CD4-positive, alpha-beta T cell treated with Interleukin-6 at 100 ng/mL for 8 hours (primary cell): ENCODE measurements around the gene PBRM1.

ENCODE experiments used
- DNase-seq: peaks from one replicate; pipeline ENCODE4 v3.0.0-alpha.2; 2020; ENCODE audit warnings: mixed read lengths, low spot score

Gene PBRM1

DNA sequence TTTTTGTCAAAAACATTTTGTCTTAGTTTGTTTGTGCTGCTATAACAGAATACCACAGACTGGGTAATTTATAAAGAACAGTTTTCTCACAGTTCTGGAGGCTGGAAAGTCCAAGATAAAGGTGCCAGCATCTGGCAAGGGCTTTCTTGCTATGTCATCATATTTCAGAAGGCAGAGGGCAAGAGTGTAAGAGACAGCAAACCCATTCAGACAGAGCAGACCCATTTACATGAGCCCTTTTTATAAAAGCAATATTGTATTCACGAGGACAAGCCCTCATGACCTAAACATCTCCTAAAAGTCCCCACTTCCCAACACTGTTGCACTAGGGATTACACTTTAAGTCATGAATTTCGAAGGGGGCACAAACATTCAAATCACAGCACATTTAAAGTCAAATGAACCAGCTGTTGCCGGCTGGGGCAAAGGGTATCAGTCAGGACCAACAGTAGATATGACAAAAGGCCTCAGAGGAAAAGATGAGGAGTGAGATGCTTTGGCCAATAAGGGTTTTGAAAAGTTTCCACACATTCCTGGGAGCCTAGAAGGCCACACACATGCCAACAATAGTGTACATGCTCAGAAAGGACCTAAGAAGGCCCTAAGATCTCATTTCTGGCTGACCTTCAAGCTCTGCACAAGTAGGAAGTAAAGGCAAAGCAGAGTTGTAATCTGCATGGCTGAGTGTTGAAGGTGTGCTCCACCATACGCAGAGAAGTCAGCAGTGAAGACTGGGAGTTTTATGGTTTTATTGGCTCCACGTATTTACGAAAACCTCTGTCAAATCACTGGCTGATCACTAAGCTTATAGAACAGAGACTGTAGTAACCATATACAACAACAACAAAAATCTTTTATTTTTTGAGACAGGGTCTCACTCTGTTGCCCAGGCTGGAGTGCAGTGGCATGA, 111.4 kb downstream of the PBRM1 start:
- no peak for DNase-seq

DNA sequence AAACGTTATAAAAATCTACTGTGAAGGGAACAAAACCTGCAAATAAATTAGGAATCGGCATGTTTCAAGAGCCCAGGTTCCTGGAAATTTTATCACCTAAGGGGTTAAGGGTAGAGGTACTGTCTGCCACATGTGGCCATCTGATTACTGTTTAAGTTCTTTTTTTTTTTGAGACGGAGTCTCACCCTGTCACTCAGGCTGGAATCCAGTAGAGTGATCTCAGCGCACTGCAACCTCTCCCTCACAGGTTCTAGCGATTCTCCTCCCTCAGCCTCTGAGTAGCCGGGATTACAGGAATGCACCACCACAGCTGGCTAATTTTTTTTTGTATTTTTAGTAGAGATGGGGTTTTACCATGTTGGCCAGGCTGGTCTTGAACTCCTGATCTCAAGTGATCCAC, 113.5 kb downstream of the PBRM1 start:
- DNase-seq = no peak

DNA sequence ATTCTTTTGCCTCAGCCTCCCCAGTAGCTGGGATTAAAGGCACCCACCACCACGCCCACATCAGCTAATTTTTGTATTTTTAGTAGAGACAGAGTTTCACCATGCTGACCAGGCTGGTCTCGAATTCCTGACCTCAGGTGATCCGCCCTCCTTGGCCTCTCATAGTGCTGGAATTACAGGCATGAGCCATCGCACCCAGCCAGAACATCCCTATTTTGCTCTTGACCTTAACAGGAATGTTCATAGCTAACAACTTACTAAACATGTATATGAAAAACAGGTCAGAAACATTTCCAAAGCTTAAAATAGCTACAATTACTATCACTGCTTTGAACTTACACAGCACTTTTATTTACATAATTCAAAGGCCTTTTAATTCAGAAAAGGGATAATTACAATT, 115.6 kb downstream of the PBRM1 start:
- DNase-seq = no peak

DNA sequence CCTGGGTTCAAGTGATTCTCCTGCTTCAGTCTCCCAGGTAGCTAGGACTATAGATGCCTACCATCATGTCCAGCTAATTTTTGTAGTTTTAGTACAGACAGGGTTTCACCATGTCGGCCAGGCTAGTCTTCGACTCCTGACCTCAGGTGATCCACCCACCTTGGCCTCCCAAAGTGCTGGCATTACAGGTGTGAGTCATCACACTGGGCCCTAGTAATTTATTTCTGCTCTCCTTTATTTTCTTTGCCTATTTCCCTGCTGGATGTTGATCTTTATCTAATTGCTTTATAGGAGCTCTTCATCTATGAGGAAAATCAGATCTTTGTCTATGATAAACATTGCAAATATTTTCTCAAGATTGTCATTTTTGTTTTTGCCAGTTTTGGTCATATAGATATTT, 117.6 kb downstream of the PBRM1 start:
- DNase-seq = no peak

DNA sequence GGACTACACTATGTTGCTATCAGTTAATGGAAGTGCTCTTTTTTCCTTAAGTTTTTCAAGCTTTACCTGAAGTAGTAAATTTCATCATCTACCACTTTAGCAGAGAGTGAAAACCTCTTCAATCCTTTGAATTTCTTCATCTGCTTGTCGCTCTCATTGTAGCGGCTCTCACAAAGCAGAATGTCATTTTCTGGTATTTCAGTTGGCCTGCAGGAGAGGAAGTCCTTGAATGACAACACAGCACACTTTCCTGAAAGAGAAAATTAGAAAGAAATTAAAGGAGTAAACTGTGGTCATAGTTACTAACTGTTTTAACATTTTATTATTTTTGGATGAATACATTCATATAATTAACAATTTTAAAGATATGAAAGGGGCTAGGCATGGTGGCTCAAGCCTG, 121.7 kb downstream of the PBRM1 start:
- no peak for DNase-seq

DNA sequence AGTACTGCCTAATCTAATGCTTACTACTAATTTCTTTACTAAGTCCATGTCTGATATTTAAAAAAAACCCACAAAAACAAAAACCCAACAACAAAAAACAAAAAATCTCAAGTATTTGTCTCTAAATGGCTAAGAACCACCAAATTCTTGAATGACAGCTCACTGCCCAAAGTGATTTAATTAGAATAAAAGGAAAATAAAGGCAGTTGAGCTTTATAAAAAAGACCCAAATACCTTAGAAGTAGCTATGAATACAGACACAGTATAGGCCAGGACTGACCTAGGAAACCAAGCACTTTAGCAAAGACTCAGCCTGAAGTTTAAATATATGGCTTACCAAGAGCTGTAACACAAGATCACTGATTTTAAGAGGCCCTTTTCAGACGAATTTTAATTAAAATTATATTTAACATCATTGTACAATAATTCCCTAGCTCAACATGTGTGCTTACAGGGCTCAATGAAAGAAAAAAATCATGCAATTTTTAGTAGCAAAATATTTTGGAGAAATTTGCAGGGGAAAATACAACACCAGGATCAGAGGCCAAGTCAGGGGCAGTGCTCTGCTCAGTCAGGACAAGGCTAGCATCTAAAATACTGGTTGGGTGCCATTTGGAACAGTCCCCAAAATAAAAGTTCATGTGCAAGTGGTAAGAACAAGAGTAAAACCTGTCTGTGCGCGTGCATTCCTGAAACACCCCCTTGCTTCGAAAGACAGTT, 124.5 kb downstream of the PBRM1 start:
- DNase-seq = no peak

DNA sequence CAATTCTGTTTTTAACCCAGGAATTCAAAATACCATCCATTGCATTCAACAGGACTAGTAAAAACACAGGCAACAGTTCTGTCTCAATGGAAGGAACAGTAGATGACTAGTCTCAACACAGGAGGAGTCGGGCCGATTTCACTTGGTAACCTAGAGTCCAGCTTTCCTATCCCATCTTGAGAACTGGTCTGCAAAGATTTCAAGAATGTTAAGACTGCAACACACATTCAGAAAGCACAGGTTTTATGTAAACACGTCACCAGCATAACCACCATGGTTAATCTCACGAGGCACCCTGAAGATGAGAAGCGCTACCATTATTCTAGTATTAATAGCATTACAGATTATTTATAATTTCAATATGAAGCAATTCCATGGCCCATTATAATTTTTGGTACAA, 127.3 kb downstream of the PBRM1 start:
- no peak for DNase-seq

DNA sequence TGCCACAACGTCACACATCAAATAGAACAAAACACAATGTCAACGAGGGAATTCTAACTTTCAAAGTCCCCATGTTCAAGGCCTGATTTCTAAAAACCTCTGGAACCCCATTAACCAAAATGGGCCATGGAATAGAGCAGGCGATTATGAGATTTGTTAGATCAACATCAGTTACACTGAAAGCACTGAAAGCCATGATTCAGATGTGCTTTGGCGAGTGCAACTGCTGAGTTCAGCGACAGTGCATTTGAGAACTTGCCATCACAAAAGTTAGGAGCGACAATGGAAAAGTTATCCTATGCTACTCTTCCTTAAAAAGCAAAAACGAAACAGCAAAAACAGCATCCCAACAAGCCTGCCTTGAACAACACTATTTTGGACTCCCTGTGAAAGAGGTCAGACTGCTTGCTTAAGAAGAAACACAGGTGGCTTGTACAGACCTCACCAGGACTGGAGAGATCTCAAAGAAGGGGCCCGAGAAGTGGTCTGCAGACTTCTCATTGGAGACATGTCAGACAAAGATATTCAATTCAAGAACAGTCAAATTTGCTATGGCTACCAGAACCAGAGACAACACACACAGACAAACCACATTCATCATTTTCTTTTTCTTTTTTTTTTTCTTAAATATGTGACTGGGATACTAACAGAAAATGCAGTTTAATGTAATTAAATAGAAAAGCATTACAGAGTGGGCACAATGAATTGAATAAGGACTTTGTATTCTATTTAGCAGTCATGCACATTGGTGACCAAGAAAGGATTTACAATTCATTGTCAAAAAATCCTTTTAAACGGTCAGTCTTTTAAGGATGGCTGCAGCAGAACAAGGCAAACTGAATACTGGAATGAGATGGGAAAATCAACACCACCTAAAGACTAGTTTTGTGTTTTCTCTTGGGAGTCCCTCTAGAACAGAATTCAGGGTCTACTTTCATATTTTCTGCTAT, 128.4 kb downstream of the PBRM1 start:
- no peak for DNase-seq

DNA sequence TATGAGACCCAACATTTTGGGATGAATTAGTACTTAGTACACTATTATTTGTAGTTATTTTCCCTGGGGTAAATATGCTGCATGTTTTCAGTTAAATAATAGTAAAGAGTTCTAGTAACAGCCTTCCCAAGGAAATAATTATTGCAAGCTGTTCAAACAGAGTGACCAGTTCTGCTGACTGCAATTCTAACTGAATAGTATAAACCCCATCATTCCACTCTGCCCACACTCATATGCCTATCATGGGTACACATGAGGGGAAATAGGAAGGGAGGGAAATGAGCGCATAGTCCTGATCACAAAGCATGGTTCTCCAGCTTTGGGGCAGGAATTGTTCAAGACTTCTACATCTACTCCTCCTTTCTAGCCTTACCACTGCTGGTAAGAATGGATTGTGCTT, 130.7 kb downstream of the PBRM1 start:
- DNase-seq = no peak

DNA sequence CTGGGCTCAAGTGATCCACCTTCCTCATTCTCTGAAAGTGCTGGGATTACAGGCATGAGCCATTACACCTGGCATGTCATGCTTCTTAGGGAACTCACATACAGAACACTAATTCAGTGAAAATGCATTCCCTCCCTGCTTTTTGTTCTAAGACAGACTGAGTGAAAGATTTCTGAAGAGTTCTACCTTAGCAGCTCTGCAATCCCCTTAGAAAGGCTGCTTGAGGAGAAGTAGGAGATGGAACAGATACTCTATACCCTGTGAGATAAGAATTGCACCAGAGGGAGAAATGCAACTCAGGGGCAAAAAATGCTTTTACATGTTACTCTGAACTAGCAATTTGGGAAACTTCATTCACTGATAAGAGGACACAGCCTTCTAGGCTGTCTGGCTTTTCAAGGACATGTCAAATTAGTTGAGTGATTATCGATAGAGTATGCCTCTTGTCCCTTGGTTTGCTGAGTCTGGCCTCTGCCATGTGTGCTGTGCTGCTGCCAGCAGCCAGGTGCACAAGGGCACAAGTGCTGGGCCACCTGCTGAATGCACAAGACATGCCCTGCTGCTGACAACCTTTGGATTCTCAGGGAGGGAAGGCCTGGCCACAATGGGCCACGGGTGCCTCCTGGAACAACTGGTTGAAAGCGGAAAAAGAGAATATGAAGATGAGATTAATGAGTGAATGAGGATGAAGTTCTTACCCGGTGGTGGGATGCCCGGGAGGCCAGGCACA, 131.5 kb downstream of the PBRM1 start:
- no peak for DNase-seq

DNA sequence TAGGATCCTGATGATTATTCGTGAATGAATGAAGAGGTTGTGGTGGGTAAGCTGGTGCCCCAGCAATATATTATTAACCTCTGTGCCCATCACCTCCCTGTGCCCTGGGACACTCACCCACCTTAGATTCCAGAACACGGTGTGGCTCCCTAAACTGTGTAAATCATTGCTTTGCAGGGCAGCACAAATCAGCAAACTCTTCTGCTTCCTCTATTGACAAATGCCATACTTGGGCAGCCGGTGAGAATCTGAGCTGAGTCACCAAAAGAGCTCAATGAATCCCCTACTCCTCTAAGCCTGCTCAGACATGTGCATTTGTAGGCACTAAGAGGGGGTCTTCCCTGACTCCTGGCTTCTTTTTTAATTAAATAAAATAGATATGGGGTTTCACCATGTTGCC, 133.6 kb downstream of the PBRM1 start:
- no peak for DNase-seq

DNA sequence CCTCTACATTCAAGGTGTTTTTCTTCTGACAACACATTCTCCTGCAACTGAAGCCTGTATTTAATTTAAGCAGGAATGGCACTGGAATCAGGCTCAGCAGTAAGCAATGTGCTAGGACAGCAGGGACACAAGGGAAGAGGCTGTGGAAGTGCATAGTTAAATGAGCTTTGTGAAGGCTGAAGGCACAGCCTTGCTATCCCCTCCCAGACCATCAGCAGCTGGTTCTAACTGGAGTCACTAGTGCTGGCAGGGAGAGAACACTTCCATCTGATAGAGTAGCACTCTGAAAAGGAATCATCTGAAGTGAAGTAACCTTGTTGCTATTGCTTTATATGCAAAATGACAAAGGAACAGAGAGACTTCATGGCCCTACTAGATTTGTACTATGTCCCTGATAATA, 134.6 kb downstream of the PBRM1 start:
- no peak for DNase-seq

DNA sequence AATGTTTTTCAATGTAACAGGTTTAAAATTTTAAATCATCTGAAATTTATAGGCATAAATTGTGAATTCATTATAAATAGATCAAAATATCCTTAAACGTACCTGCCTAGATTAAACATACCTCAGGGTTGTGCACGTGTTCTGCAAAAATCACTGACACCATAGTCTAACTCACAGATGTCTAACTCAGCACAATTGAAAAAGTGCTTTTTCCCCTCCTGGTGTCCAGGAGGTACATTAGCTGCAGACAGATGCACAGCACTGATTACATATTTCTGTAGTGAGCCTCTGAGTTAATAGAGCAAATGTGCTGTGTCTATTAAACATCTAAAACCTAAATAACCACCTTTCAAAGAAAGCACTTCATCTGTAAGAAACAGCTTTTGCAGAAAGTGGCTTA, 138.6 kb downstream of the PBRM1 start:
- no peak for DNase-seq

DNA sequence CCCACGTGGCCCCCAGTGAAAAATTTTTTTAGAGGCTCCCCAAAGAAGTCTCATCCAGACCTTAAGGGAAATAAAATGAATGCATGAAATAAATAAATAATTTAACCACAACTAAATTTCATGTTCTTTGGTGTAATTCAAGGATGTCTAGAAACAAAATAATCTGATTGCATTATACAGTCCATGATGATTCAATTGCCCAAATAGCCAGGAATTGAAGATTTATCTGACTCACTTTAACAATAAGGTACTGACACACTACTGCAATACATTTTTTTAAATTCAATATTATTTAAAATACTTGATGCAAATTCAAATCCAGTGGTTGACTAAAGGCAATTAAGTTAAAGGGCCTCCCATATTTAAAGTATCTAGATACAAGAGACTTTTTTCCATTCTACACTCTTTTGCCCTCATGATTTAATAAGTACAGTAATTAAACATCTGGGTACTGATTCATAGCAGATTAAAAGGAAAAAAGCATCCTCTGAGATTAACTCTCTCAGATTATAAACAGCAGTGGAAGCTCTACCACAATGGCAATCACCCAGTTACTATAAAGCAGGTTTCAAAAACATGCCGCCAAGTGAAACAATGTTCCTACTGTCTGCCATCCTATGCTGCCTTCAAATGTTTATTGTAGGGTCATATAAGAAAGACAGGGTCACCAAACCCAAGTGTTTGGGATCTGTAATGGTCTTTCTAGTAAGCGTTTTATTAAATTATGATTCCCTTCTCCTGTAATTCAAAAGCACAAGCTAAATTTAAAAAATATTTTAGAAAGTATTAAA, 139.4 kb downstream of the PBRM1 start:
- DNase-seq = no peak

DNA sequence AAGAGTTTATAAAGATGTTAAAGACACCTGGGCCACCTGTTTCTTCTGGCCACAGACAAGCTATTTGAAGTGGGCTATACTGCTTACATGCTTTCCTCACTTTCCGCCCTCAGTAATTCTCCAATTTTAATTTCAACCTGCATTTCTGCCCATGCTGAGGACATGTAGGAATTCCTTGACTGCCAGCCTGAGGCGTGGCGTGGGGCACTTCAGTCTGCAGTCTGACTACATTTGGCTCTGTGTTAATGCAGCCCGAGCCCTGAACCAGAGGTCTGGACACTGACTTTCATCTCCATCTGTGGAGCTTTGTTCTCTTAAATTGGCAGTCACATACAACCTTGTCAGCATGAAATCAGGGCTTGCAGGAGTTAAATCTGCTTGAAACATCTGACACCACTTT, 140.8 kb downstream of the PBRM1 start:
- no peak for DNase-seq

DNA sequence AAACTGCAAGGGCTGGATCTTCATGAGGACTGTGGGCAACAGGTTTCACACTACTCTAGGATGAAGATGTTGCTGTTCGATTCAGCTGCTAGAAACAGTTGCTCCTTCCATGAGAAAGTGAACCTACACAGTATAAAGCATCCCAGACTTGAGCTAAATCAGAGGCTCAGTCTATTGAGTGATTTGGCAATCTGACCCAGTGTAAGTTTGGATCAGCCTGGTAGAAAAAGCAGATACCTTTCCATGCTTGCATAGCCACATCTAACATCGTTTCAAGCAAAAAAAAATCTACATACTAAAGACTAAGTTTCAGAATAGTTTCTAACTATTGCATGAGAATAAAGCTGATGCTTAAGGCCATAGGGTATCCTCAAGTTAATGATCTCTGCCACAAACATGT, 144.7 kb downstream of the PBRM1 start:
- no peak for DNase-seq

DNA sequence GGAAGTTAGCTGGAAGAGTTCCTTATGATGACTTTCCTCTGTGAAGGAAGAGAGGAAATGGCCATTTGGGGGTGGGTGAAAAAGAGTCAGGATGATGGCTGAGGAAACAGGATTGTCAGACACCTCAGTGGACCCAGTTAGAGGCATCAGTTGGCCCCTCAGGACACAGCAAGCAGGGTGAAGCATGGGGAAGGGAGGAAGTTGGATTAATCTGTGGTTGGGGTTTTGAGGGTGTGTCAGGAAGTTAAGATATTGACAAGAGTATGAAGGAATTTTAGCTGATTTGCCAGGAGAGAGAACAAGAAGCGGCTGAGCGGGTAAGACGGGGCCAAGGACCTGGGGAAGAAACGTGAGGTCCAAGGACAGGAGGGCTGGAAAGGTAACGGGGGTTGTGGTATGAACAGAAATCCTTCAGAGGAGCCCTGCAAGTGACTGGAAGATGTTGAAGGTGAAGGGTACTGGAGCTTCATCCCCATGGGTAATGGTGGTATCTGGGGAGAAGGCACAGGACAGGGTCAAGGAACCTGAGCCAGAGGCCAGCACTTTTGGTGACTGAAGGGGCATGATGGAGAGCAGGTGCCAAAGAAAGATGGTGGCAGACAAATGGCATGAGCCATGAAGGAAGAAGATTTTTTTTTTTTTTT, 146.6 kb downstream of the PBRM1 start:
- DNase-seq = no peak

DNA sequence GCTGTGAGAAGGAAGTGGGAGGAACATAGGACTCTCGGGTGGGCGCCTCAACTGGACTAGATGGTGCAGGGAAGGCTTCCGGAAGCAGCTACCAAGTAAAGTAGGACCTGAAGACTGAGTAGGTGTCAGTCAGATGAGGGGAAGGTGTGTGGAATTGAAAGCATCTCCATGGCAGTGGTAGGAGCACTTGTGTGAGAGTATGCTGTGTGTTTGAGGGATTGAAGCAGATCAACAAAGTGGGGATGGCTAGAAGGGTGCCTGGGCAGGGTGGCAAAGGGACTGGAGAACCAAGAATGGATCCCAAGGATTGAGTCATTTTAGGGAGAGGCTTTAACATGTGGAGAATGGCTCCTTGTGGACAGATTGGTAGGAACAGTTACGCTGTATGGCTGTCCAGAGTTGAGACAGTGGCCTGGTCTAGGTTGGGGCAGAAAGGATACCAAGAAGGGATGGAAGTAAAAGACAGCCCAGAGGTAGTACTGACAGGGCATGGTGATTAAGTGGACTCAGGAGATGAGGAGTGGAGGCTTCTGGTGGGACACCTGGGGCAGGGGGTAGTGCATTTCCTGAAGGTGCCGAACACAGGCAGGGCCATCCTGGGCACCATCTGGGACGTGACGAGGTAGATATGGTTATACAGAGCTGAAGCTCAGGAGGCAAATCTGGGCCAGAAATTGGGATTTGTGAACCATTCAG, 147.8 kb downstream of the PBRM1 start:
- no peak for DNase-seq

DNA sequence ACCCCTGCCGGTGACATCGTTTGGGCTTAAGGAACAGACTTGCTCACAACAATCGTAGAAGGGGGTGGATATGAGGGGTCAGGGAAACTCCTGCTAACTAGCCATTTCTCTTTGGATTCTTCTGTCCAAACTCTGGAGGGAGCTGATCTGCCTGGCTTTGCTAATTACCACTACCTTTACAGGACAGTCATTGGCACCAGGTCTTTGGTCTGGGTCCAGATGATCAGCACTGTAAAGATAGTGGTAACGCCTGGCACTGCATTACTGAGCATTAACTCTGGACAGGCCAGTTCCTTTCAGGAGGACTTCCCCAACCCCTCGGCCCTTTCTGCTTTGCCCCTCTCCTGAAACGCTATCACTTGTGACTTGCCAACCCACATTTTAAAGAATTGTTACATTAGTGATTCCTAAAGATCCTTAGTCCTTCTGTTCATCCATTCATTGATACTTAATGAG, 148.5 kb downstream of the PBRM1 start:
- DNase-seq = no peak
